HG03097 (cell line): ENCODE results near the gene NPDC1.

Source experiments
- ATAC-seq: cut with Tn5 transposase; IDR thresholded peaks from one replicate; pipeline ENCODE4 v1.9.1; 2021; ENCODE audit not compliant: unreplicated experiment, low FRiP score

NPDC1 gene

GRCh38 chr9:137028263-137029057 is 17.5 kb downstream of the NPDC1 start:
- no peak for ATAC-seq

- no peak for ATAC-seq
Measured at GRCh38 chr9:137027369-137028262, 18.4 kb downstream of the NPDC1 start, which contains the start of gene ABCA2. Gene ABCA2 (minus strand): TSS chr9:137028237. CDS start chr9:137028140, 97 bp downstream.

- no peak for ATAC-seq
Measured at GRCh38 chr9:137026828-137027227, 19.1 kb downstream of the NPDC1 start.

GRCh38 chr9:137026384-137026783 is 19.6 kb downstream of the NPDC1 start:
- no peak for ATAC-seq

- ATAC-seq = no peak
Measured at GRCh38 chr9:137025517-137025966, 20.4 kb downstream of the NPDC1 start.

GRCh38 chr9:137023583-137023991 is 22.4 kb downstream of the NPDC1 start:
- ATAC-seq = no peak

- no peak for ATAC-seq
Measured at GRCh38 chr9:137023157-137023556, 22.8 kb downstream of the NPDC1 start.

GRCh38 chr9:137022662-137023008 is 23.3 kb downstream of the NPDC1 start:
- ATAC-seq = no peak

- no peak for ATAC-seq
Measured at GRCh38 chr9:137021979-137022661, 23.9 kb downstream of the NPDC1 start.

- no peak for ATAC-seq
Measured at GRCh38 chr9:137021568-137021978, 24.4 kb downstream of the NPDC1 start.

GRCh38 chr9:137020771-137021567 is 25.0 kb downstream of the NPDC1 start:
- ATAC-seq = no peak

GRCh38 chr9:137019891-137020683 is 25.9 kb downstream of the NPDC1 start:
- no peak for ATAC-seq

GRCh38 chr9:137018761-137019559 is 27.0 kb downstream of the NPDC1 start:
- no peak for ATAC-seq

- no peak for ATAC-seq
Measured at GRCh38 chr9:137017791-137018497, 28.0 kb downstream of the NPDC1 start.

- ATAC-seq = no peak
Measured at GRCh38 chr9:137017071-137017470, 28.9 kb downstream of the NPDC1 start.

GRCh38 chr9:137016436-137016835 is 29.5 kb downstream of the NPDC1 start:
- ATAC-seq = no peak

- no peak for ATAC-seq
Measured at GRCh38 chr9:137015976-137016375, 30.0 kb downstream of the NPDC1 start.

- no peak for ATAC-seq
Measured at GRCh38 chr9:137015540-137015930, 30.4 kb downstream of the NPDC1 start.
